Esophagus squamous epithelium (tissue), 5 donors: ENCODE measurements around the gene BANP. TPM values are rescaled to one million over a fixed set of nuclear protein-coding genes. Genes with fewer than 3 reads are reported as not detected.
A peak's percentile ranks its signal among the peaks of the same experiment; 100 is the strongest.

ENCODE experiments used
- DNase-seq: peaks from one replicate; lab custom pipeline; 2025; lab: John Stamatoyannopoulos, UW
- H3K27ac ChIP-seq, 4 donors: fragments of 200-600 bp; sonication (generic); one replicate each; pipeline ENCODE4 v1.5.1; 2016 to 2019; ENCODE audit warnings: mild to moderate bottlenecking in 1 of 4
- H3K27me3 ChIP-seq, 4 donors: fragments of 200-600 bp; sonication (generic); 1 replicate in 3 of 4; 2 replicates in 1 of 4; pipeline versions ENCODE4 v1.5.1 to v1.6.0; 2017 to 2021; ENCODE audit warnings: antibody characterized with exemption in 1 of 4
- H3K36me3 ChIP-seq, 3 donors: fragments of 200-600 bp; sonication (generic); one replicate each; pipeline ENCODE4 v1.5.1; 2016 to 2019
- H3K4me1 ChIP-seq, 3 donors: fragments of 200-600 bp; sonication (generic); one replicate each; pipeline ENCODE4 v1.5.1; 2017 to 2019
- H3K4me3 ChIP-seq, 4 donors: fragments of 200-600 bp; sonication (generic); 1 replicate in 3 of 4; 2 replicates in 1 of 4; pipeline ENCODE4 v1.5.1; 2016 to 2019; ENCODE audit warnings: mild to moderate bottlenecking in 2 of 4, moderate library complexity in 1 of 4
- H3K9me3 ChIP-seq, 3 donors: fragments of 200-600 bp; sonication (generic); one replicate each; pipeline ENCODE4 v1.5.1; 2016 to 2019
- CTCF ChIP-seq, 6 experiments: fragments of 450-650 bp in 4 of 6; fragments of 200-600 bp in 2 of 6; sonication (generic) in 2 of 6; IDR thresholded peaks; one replicate each; pipeline ENCODE4 v1.5.1; 2016 to 2019; ENCODE audit warnings: antibody characterized with exemption in 6 of 6, mild to moderate bottlenecking in 4 of 6, moderate library complexity in 4 of 6
- POLR2A ChIP-seq, 4 donors: fragments of 450-650 bp; IDR thresholded peaks; one replicate each; pipeline ENCODE4 v1.6.1; 2017; ENCODE audit warnings: antibody characterized with exemption in 4 of 4, mild to moderate bottlenecking in 4 of 4, moderate library complexity in 3 of 4
- WGBS, 2 donors: methylation state at CpG; one replicate each; pipeline ENCODE4 v1.1.5; 2018; 5-methylcytosine and 5-hydroxymethylcytosine counted together
- intact Hi-C: fragments of 100-400 bp; cut with DNase I; formaldehyde crosslinking; loops from one replicate; pipeline ENCODE4 v1.15.0; 2022
- total RNA-seq, 4 donors: library from RNA; depleted of rRNA; stranded (reverse); fragments of >200 nt; gene quantifications; one replicate each; pipeline ENCODE4 v1.1.0, GENCODE V29; 2016
- donor health status: DM: yes; HTN: yes; CAD: no.

Gene BANP
- total RNA-seq, 4 donors from 2014 or later = 13.8 to 19.9 (median 14.1) TPM

GRCh38 chr16:88070341-88070740, 119.1 kb downstream of the BANP start:
- no peaks in the 10 kb centered on the region for H3K9me3 ChIP-seq
- peaks cover 7 to 95% (median 25%) of the 10 kb centered on the region in 3 donors for H3K36me3 ChIP-seq
- intact Hi-C loops = no loop called here
- H3K27ac ChIP-seq = peak overlapping the region in 1 of 4 donors; percentile 34
- TF ChIP-seq POLR2A (IDR thresholded peaks at IDR 0.05) (no peak), CTCF (IDR thresholded peaks at IDR 0.05) (no peak)
- 85 to 91% methylated on average over 8 to 10 of the region's 12 CpGs for WGBS, 2 donors
- no peak for DNase-seq
- no peaks in the 10 kb centered on the region for H3K27me3 ChIP-seq
- no peak overlapping the region for H3K4me3 ChIP-seq
- H3K4me1 ChIP-seq = no peaks in the 10 kb centered on the region

- no peak overlapping the region for H3K27ac ChIP-seq
- TF ChIP-seq POLR2A (IDR thresholded peaks at IDR 0.05) (no peak), CTCF (IDR thresholded peaks at IDR 0.05) (no peak)
- no peaks in the 10 kb centered on the region for H3K4me1 ChIP-seq
- intact Hi-C loops = no loop called here
- no peak overlapping the region for H3K4me3 ChIP-seq
- no peaks in the 10 kb centered on the region for H3K27me3 ChIP-seq
- peaks cover 7 to 93% (median 25%) of the 10 kb centered on the region in 3 donors for H3K36me3 ChIP-seq
- 95 to 100% methylated on average over 2 to 10 of the region's 23 CpGs for WGBS, 2 donors
- no peak for DNase-seq
- no peaks in the 10 kb centered on the region for H3K9me3 ChIP-seq
Measured at GRCh38 chr16:88070989-88071625, 119.9 kb downstream of the BANP start.

GRCh38 chr16:88071908-88072307, 120.7 kb downstream of the BANP start:
- no peak for DNase-seq
- H3K9me3 ChIP-seq = no peaks in the 10 kb centered on the region
- peaks cover 7 to 96% (median 25%) of the 10 kb centered on the region in 3 donors for H3K36me3 ChIP-seq
- intact Hi-C loops = no loop called here
- 87 to 100% methylated on average over 6 to 8 of the region's 33 CpGs for WGBS, 2 donors
- H3K4me3 ChIP-seq = no peak overlapping the region
- no peaks in the 10 kb centered on the region for H3K27me3 ChIP-seq
- TF ChIP-seq POLR2A (IDR thresholded peaks at IDR 0.05) = no peak
- no peak overlapping the region for H3K27ac ChIP-seq
- H3K4me1 ChIP-seq = no peaks in the 10 kb centered on the region

- no peak for DNase-seq
- Histone ChIP-seq H3K36me3 (peaks cover 7 to 96% (median 25%) of the 10 kb centered on the region in 3 donors), H3K27ac (no peak overlapping the region), H3K27me3 (no peaks in the 10 kb centered on the region), H3K4me1 (no peaks in the 10 kb centered on the region), H3K9me3 (no peaks in the 10 kb centered on the region), H3K4me3 (no peak overlapping the region)
- no peak for TF ChIP-seq CTCF (IDR thresholded peaks at IDR 0.05)
- no peak for TF ChIP-seq POLR2A (IDR thresholded peaks at IDR 0.05)
- WGBS, 2 donors = 60 to 88% methylated on average over 1 to 7 of the region's 23 CpGs
- intact Hi-C loops = no loop called here
Measured at GRCh38 chr16:88072571-88073001, 121.4 kb downstream of the BANP start.

- Histone ChIP-seq H3K27me3 (no peaks in the 10 kb centered on the region), H3K27ac (no peak overlapping the region), H3K36me3 (peaks cover 7 to 96% (median 25%) of the 10 kb centered on the region in 3 donors), H3K4me1 (no peaks in the 10 kb centered on the region), H3K9me3 (no peaks in the 10 kb centered on the region), H3K4me3 (no peak overlapping the region)
- no peak for DNase-seq
- WGBS, 2 donors = 89 to 100% methylated on average over 1 to 11 of the region's 36 CpGs
- intact Hi-C loops = no loop called here
- TF ChIP-seq CTCF (IDR thresholded peaks at IDR 0.05) (no peak), POLR2A (IDR thresholded peaks at IDR 0.05) (no peak)
Measured at GRCh38 chr16:88073201-88073721, 122.0 kb downstream of the BANP start.
